Stimulated activated CD8-positive, alpha-beta memory T cell treated with anti-CD3 and anti-CD28 coated beads, Interleukin-7, amount 100 ng/mL, for 24 hours (primary cell): ENCODE results near the gene DNAJB4.
"Not testable (repeated sequence)": the region's sequence is repeated elsewhere in the genome, so short reads cannot be mapped to it uniquely, and the experiment has no call there.

ENCODE experiments used
- DNase-seq: peaks from one replicate; pipeline ENCODE4 v3.0.0-alpha.2; 2020; ENCODE audit warnings: low read depth

Gene DNAJB4

DNA sequence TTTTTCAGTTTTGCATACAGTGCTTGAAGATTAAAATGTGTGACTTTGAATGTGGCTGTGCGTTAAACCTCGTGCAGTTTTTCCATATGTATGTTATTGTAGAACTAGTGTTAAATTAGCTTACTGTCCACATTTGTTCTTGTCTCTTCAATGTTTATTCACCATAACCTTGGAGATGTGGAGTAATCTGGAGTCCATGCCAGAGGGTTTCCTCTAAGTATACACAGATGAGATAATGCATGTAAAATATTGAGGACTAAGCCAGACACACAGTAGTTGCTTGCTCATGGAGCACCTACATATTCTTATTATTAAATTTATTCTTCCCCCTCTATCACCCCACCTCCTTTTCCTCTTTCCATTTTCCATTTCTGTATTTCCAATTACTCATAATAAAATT is 33.3 kb downstream of the DNAJB4 start:
- no peak for DNase-seq

DNA sequence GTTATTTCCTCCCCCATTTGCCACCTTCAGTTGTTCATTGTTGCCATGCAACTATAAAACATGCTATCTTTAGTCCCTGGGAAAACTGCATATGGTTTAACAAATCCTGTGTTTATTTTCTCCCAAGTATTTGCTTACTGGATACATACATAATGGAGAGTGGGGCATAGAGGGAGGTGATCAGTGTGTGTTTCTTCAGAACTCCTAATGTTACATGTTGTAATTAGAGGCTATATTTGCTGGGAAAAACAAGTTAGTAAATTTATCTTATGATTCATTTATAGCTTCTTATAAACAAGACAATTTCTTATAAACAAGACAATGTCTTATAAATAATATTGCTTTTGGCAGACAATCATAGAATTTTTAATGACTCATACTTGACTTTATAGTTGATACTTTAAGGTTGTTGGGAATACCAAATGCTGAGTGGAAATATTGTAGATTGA is 33.8 kb downstream of the DNAJB4 start:
- no peak for DNase-seq

DNA sequence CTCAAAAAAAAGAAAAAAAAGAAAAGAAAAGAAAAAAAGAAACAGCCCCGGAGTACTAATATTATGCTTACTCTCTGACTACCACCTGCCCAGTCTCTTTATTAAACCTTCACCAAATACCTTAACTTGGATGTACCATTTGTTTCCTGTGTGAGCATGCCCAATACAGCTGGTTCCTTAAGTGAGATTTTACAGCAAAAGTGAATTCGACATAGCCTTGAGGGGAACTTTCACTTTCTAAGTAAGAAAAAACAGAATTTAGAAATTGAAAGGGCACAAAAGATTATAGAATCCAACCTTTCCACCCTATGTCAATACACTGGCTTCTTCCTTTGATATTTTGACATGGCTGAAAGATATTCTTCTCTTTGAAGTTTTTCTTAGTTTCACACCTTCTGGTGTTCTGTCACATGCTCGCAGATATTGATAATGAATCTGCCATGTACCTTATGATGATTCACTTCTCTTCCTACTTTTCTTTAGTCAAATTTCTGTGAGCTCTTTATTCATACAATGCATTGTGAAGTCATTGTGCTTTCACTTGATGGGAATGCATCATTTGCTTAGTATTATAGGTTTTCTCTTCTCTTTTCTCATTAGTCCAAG is 35.8 kb downstream of the DNAJB4 start:
- DNase-seq: no peak

DNA sequence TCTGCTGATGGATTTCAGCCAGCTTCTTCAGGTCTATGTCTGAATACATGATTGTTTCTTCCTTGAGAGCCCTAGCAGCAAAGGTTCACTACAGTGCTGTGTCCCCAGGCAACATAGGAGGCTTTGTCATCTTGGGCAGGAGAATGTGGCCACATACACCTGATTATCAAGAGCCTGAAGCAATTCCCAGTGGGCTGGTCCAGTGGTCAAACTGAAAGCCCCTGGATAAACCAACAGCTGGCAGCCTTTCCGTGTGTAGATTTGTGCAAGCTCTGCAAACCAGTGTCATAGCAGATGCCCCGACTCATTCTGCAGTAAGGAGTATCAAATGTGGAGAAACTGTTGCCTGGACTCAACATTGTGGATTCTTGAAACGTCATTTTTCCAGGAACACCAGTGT is 38.7 kb downstream of the DNAJB4 start:
- DNase-seq: no peak

DNA sequence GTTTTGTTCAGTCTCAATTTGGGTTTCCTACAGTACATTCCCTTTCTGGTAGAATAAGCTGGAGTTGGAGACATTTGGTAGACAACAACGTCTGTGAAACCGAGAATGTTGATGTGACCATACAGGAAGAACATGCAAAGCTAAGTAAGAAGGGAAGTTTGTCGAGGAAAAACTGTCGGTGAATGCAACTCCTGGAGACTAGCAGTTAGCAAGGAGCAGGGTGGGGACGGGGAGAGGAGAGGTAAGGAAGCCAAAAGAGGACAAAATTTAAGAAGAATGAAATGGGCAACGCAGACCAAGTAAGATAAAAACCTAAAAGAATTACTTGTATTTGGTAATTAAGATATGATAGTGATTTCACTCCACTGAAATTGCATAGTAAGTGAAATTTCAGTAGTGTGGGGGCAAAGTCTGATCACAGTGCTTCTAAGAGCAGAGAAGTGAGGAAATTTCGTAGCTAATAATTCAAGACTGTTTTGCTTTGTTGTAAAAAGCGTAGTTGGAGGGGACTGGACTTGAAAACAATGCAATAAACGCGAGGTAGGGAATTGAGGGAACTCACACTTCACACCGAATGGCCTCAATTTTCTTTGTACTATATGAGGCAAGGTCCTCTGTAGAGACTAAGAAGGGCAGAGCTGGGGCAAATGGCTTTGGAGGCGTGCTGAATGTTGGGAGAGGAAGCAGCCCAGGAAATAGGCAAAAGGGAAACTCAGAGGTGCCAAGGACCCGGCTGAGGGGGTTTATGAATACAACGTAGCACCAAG is 40.2 kb downstream of the DNAJB4 start:
- DNase-seq: no peak

DNA sequence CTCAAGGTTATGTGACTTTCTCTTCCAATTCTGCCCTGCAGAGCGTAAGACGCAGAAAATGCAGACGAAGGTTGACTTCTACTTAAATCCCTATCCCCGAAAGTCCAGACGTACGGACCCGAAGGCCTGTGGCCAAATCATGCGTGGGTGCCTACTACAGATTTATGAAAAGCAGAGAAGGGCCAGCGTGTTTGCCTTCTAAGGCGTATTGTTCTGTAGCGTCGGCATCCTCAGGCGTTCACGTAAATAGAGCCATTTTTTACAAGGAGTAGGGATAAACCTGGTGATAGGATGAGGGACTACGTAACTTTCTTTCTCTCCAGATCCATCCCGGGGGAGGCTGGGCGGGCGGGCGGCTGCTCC is 40.8 kb downstream of the DNAJB4 start:
- no peak for DNase-seq

DNA sequence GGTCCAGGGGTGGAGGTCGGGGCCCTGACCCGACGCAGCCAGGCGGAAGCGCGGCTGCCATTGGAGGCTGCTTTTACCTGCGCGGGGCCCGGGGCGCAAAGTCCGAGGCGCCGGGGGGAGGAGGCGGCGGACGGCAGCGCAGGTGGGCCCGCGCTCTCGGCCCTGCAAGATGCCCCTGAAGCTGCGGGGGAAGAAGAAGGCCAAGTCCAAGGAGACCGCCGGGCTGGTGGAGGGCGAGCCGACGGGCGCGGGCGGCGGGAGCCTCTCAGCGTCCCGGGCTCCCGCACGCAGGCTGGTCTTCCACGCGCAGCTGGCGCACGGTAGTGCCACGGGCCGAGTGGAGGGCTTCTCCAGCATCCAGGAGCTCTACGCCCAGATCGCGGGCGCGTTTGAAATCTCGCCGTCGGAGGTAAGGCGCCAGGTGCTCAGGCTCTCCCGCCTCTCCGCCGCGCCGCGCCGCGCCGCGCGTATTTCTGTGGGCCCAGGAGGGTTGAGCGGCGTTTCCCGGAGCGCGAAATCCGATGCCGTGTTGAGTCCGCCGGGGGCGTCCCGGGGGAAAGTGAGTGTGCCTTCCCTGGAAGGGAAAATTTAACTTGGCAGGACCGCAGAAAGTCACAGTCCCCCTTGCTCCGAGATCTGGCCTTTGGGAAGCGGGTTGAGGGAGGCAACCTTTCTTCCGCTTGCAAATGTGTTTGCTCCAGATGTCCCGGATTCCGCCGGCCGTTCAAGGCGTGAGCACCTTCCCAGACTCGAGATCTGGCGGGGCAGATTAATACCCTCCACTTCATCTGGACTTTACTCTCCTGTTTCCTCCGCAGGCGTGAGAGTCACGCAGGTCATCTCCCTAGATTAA is 41.4 kb downstream of the DNAJB4 start, which contains the start of gene GIPC2:
Gene GIPC2, plus strand, starts transcription at position 41 of the 853 bp plus-strand sequence. Its CDS starts 129 bp downstream, at position 170.
- DNase-seq: no peak

DNA sequence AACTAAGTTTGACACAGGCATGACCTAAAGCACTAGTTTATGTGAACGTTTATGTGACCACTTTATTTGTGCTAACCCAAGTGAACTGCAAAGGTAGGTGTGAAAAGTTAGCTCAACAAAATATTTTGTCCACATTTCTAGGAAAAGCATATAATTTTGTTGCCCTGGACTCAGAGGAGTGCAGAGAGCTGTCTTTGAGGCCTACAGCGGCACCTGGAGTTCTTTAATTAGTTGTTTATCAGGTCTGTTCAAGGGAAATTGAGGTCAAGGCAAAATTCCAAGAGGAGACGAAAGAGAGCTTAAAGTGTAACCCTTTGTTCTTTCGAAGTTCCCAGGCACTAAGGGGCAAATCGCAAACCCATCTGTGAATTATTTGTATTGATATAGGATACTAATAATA is 42.4 kb downstream of the DNAJB4 start:
- DNase-seq: no peak

DNA sequence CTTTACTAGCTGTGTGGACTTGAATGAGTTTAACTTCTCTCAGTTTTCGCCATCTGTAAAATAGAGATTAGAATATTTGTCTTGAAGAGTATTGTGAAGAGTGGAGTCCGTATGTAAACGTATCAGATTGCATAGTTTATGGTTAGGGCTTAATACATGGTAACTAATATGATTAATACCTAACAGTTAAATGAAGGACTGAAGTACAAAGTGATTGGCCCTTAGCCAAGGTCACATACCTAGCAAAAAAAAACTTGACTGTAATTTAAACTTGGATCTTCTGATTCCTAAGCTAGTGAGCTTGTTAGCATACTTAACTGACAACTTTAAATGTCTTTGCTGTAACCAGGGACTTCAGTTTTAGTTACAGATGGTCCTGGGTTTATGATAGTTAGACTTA is 42.9 kb downstream of the DNAJB4 start:
- DNase-seq: no peak

DNA sequence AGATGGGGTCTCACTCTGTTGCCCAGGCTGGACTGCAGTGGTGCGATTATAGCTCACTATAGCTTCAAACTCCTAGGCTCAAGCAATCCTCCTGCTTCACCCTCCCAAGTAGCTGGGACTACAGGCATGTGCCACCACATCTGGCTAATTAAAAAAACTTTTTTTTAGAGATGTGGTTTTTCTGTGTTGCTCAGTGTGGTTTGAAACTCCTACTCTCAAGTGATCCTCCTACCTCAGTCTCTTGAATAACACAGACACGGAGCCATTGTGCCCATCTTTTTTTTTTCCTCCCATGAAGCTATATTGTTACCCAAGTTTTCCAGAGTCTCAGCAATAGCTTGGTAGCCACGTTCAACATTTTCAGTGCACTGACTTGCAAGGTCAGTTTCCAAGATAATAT is 43.7 kb downstream of the DNAJB4 start:
- DNase-seq: no peak

DNA sequence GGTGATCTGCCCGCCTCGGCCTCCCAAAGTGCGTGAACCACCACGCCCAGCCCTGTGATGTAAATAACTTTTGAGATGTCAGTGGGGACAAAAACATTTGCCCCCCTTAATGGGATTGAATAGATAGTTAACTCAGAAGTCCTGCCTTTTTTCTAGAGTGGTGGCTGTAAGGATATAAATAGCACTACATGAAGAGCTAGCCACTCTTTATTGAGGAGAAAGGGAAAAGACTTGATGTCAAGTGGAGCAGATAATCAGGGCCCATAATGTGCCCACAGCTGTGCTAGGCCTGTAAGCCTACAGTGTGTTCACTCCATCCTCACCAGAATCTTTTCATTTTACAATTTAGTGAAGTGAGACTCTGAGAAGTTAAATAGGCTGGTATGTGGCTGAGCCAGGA is 44.7 kb downstream of the DNAJB4 start:
- DNase-seq: no peak

DNA sequence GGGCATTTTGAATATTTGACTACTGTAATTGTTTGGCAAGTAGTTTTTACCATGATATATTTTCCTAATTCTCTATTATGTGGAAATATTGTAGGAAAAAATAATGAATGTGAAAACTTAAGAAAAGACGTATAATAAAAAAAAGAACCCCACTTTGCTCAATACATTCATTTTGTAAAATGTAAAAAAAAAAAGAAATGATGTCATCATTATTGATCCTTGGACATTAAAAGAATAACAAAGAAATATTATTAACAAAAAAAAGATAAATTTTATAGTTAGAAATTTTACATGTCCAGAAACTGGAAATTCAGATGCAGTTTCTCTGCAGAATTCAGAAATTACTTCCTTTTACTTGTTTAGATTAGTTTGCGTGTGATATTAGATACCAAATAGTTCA is 46.3 kb downstream of the DNAJB4 start:
- DNase-seq: no peak

DNA sequence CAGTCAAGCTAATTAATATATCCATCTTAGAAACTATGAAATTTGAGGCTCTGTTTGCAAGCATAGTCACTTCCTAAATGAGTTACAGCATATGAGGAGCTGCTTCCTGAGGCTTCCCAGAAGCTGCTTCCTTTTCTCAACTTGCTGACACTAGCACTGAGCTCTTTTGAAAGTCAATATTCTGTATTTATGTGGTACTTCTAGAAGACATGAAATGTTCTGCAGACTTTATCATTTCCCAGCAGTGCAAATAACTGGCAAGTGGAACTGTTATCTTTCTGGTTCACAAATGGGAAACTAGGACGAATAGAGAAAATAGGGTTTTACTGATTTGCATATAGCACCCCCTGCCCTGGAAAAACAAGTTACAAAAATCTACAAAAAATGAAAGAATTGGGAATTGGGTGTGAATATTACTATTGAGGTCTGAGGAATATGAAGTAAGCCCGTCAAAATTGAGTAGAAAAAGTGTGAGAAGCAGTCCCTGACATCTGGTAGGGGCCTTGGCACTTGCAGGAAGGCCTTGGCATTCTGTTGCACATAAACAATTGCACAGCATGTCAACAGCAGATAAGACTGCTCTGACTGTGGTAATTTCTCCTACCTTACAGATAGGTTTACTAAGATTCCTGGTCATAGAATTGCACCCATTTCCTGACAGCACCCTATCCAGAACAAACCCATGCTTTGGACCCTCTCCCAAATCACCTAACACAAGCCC is 48.1 kb downstream of the DNAJB4 start:
- DNase-seq: no peak

DNA sequence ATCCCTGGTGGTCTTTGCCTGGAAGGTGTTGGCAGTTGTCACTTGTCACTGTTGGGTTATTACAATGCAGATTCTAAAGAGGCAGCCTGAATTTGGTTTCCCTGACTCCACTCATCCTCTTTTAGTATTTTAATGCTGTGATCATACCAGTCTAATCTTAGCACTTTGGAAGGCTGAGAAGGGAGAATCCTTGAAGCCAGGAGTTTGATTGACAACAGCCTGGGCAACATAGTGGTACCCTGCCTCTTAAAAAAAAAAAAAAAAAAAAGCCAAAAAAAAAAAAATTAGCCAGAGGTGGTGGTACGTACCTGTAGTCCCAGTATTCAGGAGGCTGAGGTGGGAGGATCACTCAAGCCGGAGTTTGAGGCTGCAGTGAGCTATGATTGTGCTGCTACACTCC is 48.8 kb downstream of the DNAJB4 start:
- no peak for DNase-seq

DNA sequence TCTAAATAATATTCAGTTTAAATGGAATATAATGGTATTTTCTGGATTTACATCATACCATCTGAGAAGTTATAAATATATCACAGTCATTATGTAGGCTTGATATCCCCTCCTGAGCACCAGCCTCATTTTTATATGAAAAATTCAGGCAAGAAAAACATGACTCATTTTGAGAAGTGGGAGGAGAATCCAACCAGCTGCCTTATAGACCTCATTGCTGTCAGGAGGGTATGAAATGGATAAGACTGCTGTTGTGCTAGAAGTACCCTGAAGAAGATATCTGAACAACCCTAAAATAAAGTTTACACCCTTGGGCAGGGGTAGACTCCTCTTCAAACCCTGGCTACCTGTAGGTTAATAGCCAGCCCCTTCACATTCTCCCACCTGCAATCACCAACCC is 49.8 kb downstream of the DNAJB4 start:
- DNase-seq: no peak

DNA sequence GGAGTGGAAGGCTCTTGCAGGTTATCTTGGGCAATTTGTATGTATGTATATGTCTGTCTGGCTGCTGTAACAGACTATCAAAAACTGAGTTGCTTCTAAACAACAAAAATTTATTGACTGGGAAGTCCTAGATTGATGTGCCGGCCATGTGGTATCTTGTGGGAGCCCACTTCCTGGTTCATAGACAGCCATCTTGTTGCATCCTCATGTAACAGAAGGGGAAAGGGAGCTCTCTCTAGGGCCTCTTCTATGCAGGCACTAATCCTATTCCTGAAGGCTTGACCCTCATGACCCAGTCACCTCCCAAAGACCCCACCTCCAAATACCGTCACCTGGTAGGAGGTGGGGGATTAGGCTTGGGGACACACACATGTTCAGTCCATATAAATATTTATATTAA is 50.2 kb downstream of the DNAJB4 start:
- no peak for DNase-seq

DNA sequence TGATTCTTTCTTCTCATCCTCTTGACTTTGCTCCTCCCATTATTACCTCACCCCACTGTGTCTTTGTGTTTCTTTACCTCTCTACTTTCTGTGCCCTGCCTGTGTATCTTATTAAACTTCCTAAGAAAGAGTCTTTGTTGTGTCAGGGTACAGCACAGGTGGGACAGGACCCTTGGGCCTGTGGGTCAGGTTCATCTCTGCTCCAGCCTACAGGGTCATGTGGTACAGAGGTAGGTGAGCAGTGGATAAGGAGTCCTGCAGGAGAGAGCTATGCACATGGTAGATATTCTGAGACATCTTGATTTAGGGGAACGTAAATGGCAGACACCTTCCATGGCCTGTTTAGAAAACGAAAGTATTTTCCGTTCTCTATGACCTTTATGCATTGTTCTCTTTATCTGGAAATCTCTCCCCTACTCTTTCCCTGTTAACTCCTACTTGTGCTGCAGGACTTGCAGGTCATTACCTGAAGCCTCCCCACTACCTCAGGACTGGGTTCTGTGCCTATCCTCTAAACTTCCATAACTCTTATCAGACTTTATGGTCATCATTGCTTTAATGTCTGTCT is 50.9 kb downstream of the DNAJB4 start:
- DNase-seq: no peak

DNA sequence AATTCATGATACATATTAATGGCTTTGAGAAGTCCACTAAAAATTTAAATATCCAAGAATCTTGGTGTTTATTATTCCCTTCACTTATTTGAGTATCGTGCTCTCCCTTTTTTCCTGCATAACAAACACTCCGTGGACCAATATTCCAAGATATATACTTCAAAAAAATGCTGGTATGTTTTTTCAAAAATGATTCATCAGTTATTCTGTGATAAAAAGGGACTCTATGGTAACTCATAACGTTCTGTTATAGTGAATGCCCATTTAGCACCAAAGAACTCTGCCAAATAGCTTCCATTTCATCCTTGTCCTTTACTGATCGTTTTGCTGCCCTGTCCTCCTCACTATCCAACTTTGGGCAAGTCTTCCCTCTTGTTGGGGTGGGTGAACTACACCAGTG is 53.9 kb downstream of the DNAJB4 start:
- DNase-seq: no peak

DNA sequence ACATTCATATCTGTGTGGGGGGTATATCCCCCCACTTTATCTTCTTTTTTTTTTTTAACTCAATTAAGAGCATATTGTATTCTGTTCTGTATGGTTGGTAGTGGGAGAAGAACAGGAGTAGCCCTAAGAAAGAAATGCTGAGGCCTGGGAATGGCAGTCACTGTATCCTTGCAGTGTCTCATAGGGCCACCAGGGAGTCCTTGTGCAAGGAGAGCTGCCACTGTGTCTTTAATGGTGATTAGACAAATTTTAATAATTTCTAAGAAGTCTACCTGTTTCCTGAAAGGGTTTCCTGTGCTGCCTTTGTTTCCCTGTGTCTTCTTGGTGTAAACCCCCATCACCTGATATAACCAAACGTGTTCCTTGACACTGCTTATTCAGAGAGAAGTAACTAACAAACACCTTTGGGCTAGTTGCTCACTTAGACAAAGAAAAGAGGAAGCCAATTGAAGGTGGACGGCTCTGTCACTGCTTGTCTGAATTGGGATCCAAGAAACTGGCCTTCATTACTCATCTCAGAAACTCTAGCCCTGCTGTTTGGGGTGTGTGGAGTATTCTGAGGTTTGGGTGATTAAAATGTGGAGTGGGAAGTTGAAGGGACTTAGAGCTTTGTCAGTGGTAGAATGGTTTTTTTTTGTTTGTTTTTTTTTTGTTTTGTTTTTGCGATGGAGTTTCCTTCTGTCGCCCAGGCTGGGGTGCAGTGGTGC is 56.3 kb downstream of the DNAJB4 start:
- DNase-seq: no peak

DNA sequence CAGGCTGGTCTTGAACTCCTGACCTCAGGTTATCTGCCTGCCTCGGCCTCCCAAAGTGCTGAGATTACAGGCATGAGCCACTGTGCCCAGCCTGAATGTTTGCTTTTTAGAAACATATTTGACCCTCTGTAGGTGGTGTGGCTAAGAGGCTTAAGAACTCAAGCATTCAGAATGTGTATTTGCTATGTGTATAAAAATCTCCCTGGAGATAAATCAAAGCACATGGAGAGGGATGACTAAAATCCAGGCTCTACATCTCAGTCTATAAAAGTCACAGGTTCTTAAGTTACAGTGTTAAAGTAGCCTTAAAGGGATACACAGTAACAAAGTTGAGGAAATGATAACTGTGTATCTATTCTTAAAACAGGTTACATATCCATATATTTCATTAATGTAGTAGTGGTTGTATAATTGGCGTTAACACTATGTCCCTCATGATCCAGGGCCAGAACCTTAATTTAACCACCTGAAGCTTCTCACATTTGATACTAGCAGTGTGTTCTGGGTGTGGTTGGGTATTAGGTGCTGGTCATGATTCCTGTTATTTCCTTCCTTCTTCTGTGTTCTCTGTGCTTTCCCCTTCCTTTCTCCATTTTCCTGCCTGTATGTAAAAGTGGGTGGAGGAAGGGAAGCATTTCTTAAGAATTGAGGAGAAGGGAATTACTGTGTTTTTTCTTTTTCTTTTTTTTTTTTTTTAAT is 57.2 kb downstream of the DNAJB4 start:
- DNase-seq: no peak

DNA sequence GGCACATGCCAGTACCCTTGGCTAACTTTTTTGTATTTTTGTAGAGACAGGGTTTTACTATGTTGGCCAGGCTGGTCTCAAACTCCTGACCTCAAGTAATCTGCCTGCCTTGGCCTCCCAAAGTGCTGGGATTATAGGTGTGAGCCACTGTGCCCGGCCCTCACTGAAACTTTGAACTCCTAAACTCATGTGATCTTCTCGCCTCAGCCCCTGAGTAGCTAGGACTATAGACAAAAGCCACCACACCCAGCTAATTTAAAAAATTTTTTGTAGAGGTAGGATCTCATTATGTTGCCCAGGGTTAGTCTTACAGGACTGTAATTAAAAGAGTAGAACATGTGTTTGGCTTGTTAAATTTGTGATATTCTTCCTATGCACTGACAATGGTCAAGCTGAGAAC is 60.1 kb downstream of the DNAJB4 start:
- DNase-seq: not testable (repeated sequence)
